ENCODE data around the gene CYP24A1.

GRCh38 chr20:54172532-54172855 lies 1.3 kb downstream of the CYP24A1 start:
- no peak for TF ChIP-seq CTCF (IDR thresholded peaks at IDR 0.05 in 4 of 5, conservative IDR thresholded peaks at IDR 0.05 in 1 of 5)
- no peak for TF ChIP-seq POLR2A (IDR thresholded peaks at IDR 0.05)
